ENCODE data around the gene AHNAK2. TPM values are rescaled to one million over a fixed set of nuclear protein-coding genes. Genes with fewer than 3 reads are reported as not detected.

AHNAK2 gene
- total and polyA plus RNA-seq, 2 experiments from 2014 or later = 38.3 to 58.0 TPM

DNA sequence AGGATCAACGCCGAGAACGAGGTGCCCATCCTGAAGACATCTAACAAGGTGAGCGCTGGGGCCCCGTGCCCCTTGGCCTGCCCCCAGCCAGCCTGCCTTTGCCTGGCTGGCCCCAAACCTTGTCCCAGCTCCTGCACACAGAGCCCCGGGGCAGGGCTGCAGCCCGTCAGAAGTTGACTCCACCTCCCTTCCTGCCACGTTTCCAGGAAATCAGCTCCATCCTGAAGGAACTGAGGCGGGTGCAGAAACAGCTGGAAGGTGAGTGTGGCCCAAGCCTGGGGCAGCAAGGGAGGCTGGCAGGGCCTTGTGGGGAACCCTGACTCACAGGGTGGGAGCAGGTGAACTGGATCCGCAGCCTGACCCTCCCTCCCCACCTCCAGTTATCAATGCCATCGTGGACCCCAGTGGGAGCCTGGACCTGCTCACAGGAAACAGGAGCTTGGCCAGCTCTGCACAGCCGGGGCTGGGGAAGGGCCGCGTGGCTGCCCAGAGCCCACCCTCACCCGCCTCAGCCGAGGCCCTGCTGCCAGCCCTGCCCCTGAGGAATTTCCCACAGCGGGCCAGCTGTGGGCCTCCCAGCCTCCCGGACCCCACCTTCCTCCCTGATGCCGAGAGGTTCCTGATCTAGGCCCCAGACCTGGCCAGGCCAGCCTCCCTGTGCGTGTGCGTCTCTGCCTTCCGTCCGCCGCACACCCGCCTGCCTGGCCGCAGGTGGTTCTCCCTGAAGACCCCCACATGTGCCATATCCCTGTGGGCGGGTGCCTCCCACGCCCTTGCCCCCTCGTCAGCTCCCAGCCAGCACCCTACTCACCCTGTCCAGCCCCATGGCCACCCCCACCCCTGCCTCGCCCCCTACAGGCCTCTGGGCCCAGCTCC is 83.6 kb downstream of the AHNAK2 start:
- Histone ChIP-seq H3K4me3 (no peak overlapping the region), H2AFZ (no peak overlapping the region)
- in situ Hi-C loops (cut with MboI) = no loop called here

DNA sequence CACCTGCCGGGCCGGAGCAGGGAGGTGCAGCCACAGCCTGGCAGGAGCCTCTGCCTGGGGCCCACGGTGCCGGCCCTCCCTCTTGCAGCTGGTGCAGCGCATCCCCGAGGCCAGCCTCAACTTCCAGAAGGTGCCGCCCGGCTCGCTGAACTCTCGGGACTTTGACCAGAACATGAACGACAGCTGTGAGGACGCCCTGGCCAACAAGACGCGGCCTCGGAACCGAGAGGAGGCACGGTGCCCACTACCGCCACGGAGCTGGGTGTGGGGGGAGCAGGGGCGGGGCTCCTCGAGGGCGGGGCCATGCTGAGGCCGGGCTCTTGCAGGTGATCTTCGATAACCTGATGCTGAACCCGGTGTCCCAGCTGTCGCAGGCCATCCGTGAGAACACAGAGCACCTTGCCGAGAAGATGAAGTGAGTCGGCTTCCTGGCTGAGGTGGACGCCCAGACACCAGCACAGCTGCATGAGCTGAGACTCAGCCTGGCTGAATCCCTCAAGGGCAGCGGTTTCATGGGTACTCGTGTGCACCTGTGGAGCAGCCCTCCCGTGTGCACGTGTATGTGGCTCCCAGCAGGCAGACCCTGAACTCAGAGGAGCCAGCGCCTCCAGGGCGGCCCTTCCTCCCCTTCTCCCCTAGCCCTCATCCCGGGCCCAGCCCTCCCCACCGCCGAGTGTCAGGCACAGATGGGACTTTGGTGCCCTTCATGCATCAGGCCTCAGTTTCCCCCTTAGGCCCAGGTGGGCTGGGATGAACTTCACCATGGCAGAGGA is 84.6 kb downstream of the AHNAK2 start:
- H3K4me1 ChIP-seq (ENCODE audit: insufficient read depth) = no peaks in the 10 kb centered on the region
- DNase-seq = no peak
- 67 to 73% methylated on average over 30 to 37 of the region's 39 CpGs for WGBS, 2 experiments (ENCODE audit: low coverage in 1 of 2, low lambda C conversion rate in 2 of 2, missing lambda C conversion rate in 2 of 2)
- no peaks in the 10 kb centered on the region for H3K79me2 ChIP-seq (ENCODE audit: insufficient read depth)
- H3K4me2 ChIP-seq (ENCODE audit: unreplicated experiment) = no peak overlapping the region
- H3K9me3 ChIP-seq (ENCODE audit: low read depth) = no peaks in the 10 kb centered on the region
- H3K36me3 ChIP-seq (ENCODE audit: low read depth) = no peaks in the 10 kb centered on the region; the same call in 1 of the 2 replicates
- no peak overlapping the region for H3K27ac ChIP-seq
- H3F3A ChIP-seq (ENCODE audit: insufficient read depth) = no peaks in the 10 kb centered on the region
- no peak for TF ChIP-seq EZH2phosphoT487 (IDR thresholded peaks at IDR 0.05; ENCODE audit: insufficient read depth, low read depth)
- TF ChIP-seq EZH2 (IDR thresholded peaks at IDR 0.05; ENCODE audit: insufficient read depth, poor library complexity, severe bottlenecking) = no peak
- in situ Hi-C loops (cut with MboI) = no loop called here
- no peak overlapping the region for H3K9ac ChIP-seq
- H3K9me2 ChIP-seq (ENCODE audit: insufficient read depth) = no peaks in the 10 kb centered on the region
- no peak overlapping the region for H3K4me3 ChIP-seq
- no peaks in the 10 kb centered on the region for H3K27me3 ChIP-seq (replicated peaks; ENCODE audit: insufficient read depth)
- H2AFZ ChIP-seq = no peak overlapping the region
- H4K20me1 ChIP-seq (ENCODE audit: insufficient read depth) = no peaks in the 10 kb centered on the region

More for the DNA sequence above, 83.6 kb downstream of the AHNAK2 start:
- H3K79me2 ChIP-seq (ENCODE audit: insufficient read depth) = no peaks in the 10 kb centered on the region
- TF ChIP-seq EZH2 (IDR thresholded peaks at IDR 0.05; ENCODE audit: insufficient read depth, poor library complexity, severe bottlenecking) (no peak), EZH2phosphoT487 (IDR thresholded peaks at IDR 0.05; ENCODE audit: insufficient read depth, low read depth) (no peak)
- H3K9me3 ChIP-seq (ENCODE audit: low read depth) = no peaks in the 10 kb centered on the region
- H3K9me2 ChIP-seq (ENCODE audit: insufficient read depth) = no peaks in the 10 kb centered on the region
- no peaks in the 10 kb centered on the region for H4K20me1 ChIP-seq (ENCODE audit: insufficient read depth)
- H3F3A ChIP-seq (ENCODE audit: insufficient read depth) = no peaks in the 10 kb centered on the region
- no peaks in the 10 kb centered on the region for H3K4me1 ChIP-seq (ENCODE audit: insufficient read depth)
- H3K9ac ChIP-seq = no peak overlapping the region
- WGBS, 2 experiments (ENCODE audit: low coverage in 1 of 2, low lambda C conversion rate in 2 of 2, missing lambda C conversion rate in 2 of 2) = 85 to 86% methylated on average over 25 to 30 of the region's 30 CpGs
- no peaks in the 10 kb centered on the region; the same call in 1 of the 2 replicates for H3K36me3 ChIP-seq (ENCODE audit: low read depth)
- no peak overlapping the region for H3K27ac ChIP-seq
- no peak overlapping the region for H3K4me2 ChIP-seq (ENCODE audit: unreplicated experiment)
- no peak for DNase-seq
- H3K27me3 ChIP-seq (replicated peaks; ENCODE audit: insufficient read depth) = no peaks in the 10 kb centered on the region

DNA sequence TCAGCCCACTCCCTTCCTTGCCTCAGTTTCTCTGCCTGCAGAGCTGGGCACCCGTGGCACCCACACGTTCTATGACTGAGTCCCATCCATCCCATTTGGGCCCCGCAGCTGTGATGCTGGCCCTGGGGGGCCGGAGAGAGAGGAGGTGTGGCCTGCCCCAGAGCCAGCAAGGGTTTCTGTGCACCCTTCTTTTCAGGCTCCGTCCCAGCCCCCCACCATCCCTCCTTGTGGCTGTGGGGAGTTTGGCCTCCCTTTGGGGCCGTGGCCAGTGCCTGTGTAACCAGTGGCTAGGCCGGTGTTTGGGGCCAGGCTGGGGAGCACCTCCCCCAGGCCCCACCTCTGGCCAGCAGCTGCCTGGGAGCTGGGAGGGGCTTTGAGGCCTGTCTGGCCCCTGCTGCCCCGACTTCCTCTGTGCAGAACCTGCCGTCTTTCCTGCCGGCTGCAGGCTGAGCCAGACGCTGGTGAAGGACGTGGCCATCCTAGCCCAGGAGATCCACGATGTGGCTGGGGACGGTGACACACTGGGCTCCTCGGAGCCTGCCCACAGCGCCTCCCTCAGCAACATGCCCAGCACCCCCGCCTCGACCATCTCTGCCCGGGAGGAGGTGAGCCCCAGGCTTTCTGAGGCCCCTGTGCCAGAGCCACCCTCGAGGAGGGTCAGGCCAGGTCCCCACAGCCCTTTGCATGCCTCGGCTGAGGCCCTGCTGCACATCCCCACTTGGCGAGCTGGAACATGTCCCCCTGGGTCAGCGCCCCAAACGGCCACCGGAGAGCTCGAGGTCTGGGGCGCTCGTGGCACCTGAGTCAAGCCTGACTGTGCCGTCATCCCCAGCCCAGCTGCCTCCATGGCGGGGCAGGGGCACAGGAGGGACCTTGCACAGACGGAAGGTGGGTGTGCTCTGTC is 85.4 kb downstream of the AHNAK2 start:
- Histone ChIP-seq H3K9me2 (ENCODE audit: insufficient read depth) (no peaks in the 10 kb centered on the region), H3K27me3 (replicated peaks; ENCODE audit: insufficient read depth) (no peaks in the 10 kb centered on the region), H4K20me1 (ENCODE audit: insufficient read depth) (no peaks in the 10 kb centered on the region), H3K4me3 (no peak overlapping the region), H3K9ac (no peak overlapping the region), H3K27ac (no peak overlapping the region), H3K9me3 (ENCODE audit: low read depth) (no peaks in the 10 kb centered on the region), H3K36me3 (ENCODE audit: low read depth) (no peaks in the 10 kb centered on the region; the same call in 1 of the 2 replicates), H3K79me2 (ENCODE audit: insufficient read depth) (no peaks in the 10 kb centered on the region), H2AFZ (no peak overlapping the region), H3K4me2 (ENCODE audit: unreplicated experiment) (no peak overlapping the region), H3F3A (ENCODE audit: insufficient read depth) (no peaks in the 10 kb centered on the region), H3K4me1 (ENCODE audit: insufficient read depth) (no peaks in the 10 kb centered on the region)
- TF ChIP-seq EZH2phosphoT487 (IDR thresholded peaks at IDR 0.05; ENCODE audit: insufficient read depth, low read depth) (no peak), EZH2 (IDR thresholded peaks at IDR 0.05; ENCODE audit: insufficient read depth, poor library complexity, severe bottlenecking) (no peak)
- DNase-seq = no peak
- in situ Hi-C loops (cut with MboI) = no loop called here
- WGBS, 2 experiments (ENCODE audit: low coverage in 1 of 2, low lambda C conversion rate in 2 of 2, missing lambda C conversion rate in 2 of 2) = 78 to 79% methylated on average over 21 to 29 of the region's 31 CpGs
